Loucy (cell line): ENCODE data around the gene PPP2R1B.

ENCODE experiments used
- H2AFZ ChIP-seq: fragments of 200-600 bp; sonication (generic); 2 replicates; pipeline ENCODE4 v1.6.0; 2016; ENCODE audit warnings: antibody characterized with exemption, mild to moderate bottlenecking, low read length, moderate library complexity
- H3F3A ChIP-seq: fragments of 200-600 bp; 2 replicates; pipeline ENCODE4 v1.6.0; 2016; ENCODE audit warnings: antibody characterized with exemption, low read depth, mild to moderate bottlenecking
- H3K27me3 ChIP-seq: fragments of 200-600 bp; sonication (generic); 2 replicates; pipeline ENCODE4 v1.6.1; 2014; ENCODE audit warnings: low read length, mild to moderate bottlenecking; ENCODE audit not compliant: insufficient read depth, poor library complexity, severe bottlenecking
- H3K36me3 ChIP-seq: fragments of 200-600 bp; sonication (generic); 2 replicates; pipeline ENCODE4 v1.6.1; 2016; ENCODE audit warnings: low read length; ENCODE audit not compliant: insufficient read depth
- H3K4me1 ChIP-seq: fragments of 200-600 bp; sonication (generic); 2 replicates; pipeline ENCODE4 v1.5.1; 2014; ENCODE audit warnings: low read length, mild to moderate bottlenecking; ENCODE audit not compliant: insufficient read depth, poor library complexity, severe bottlenecking
- H3K4me2 ChIP-seq: fragments of 200-600 bp; sonication (generic); 2 replicates; pipeline ENCODE4 v1.6.0; 2014; ENCODE audit warnings: antibody characterized with exemption, low read length, low read depth, mild to moderate bottlenecking; ENCODE audit not compliant: poor library complexity, severe bottlenecking
- H3K4me3 ChIP-seq: fragments of 200-600 bp; sonication (generic); 2 replicates; pipeline ENCODE4 v1.5.1; 2014; ENCODE audit warnings: low read length, mild to moderate bottlenecking, mixed read lengths; ENCODE audit not compliant: poor library complexity, severe bottlenecking
- H3K79me2 ChIP-seq: fragments of 200-600 bp; sonication (generic); 2 replicates; pipeline ENCODE4 v1.6.1; 2014; ENCODE audit warnings: low read length; ENCODE audit not compliant: insufficient read depth
- H3K9ac ChIP-seq: fragments of 200-600 bp; sonication (generic); 2 replicates; pipeline ENCODE4 v1.6.0; 2014; ENCODE audit warnings: mild to moderate bottlenecking, low read depth, low read length, moderate library complexity; ENCODE audit not compliant: poor library complexity, severe bottlenecking
- H3K9me2 ChIP-seq: fragments of 200-600 bp; sonication (generic); replicated peaks from 2 replicates; pipeline ENCODE4 v1.6.1; 2016; ENCODE audit warnings: low read depth, low read length, mixed read lengths
- H3K9me3 ChIP-seq: fragments of 200-600 bp; sonication (generic); 2 replicates; pipeline ENCODE4 v1.6.1; 2014; ENCODE audit warnings: mild to moderate bottlenecking, antibody characterized with exemption, low read length, low read depth; ENCODE audit not compliant: insufficient read depth
- H4K20me1 ChIP-seq: fragments of 200-600 bp; sonication (generic); 2 replicates; pipeline ENCODE4 v1.6.0; 2014; ENCODE audit warnings: antibody characterized with exemption, low read length, mild to moderate bottlenecking; ENCODE audit not compliant: insufficient read depth, poor library complexity, severe bottlenecking
- CTCF ChIP-seq: fragments of 200-600 bp; sonication (generic); conservative IDR thresholded peaks from 2 replicates; pipeline ENCODE4 v1.5.1; 2014; ENCODE audit warnings: mild to moderate bottlenecking, antibody characterized with exemption, low read length
- EZH2phosphoT487 ChIP-seq: fragments of 200-600 bp; IDR thresholded peaks from 2 replicates; pipeline ENCODE4 v1.6.1; 2018; ENCODE audit warnings: antibody characterized with exemption, mild to moderate bottlenecking, moderate library complexity, borderline replicate concordance

The PPP2R1B gene

GRCh38 chr11:111691741-111692140 is 74.4 kb downstream of the PPP2R1B start:
- Histone ChIP-seq H3F3A (no peaks in the 10 kb centered on the region), H3K79me2 (no peaks in the 10 kb centered on the region), H3K9ac (no peak overlapping the region), H3K4me2 (no peak overlapping the region), H3K9me2 (no peaks in the 10 kb centered on the region), H3K9me3 (no peaks in the 10 kb centered on the region), H3K36me3 (peaks cover 29% of the 10 kb centered on the region; the same call in 1 of the 2 replicates), H3K27me3 (no peaks in the 10 kb centered on the region), H3K4me1 (no peaks in the 10 kb centered on the region), H3K4me3 (no peak overlapping the region), H4K20me1 (no peaks in the 10 kb centered on the region), H2AFZ (no peak overlapping the region)
- TF ChIP-seq CTCF (no peak), EZH2phosphoT487 (no peak)

GRCh38 chr11:111691176-111691575 is 75.0 kb downstream of the PPP2R1B start:
- Histone ChIP-seq H3K79me2 (no peaks in the 10 kb centered on the region), H3K9ac (no peak overlapping the region), H3K27me3 (no peaks in the 10 kb centered on the region), H3K4me2 (no peak overlapping the region), H3F3A (no peaks in the 10 kb centered on the region), H3K9me3 (no peaks in the 10 kb centered on the region), H3K36me3 (peaks cover 29% of the 10 kb centered on the region; the same call in 1 of the 2 replicates), H3K4me3 (no peak overlapping the region), H4K20me1 (no peaks in the 10 kb centered on the region), H3K4me1 (no peaks in the 10 kb centered on the region), H2AFZ (no peak overlapping the region), H3K9me2 (no peaks in the 10 kb centered on the region)
- TF ChIP-seq CTCF (no peak), EZH2phosphoT487 (no peak)

- H3K4me3 ChIP-seq, result no peak overlapping the region
- TF ChIP-seq EZH2phosphoT487 (no peak), CTCF (no peak)
- no peak overlapping the region for H2AFZ ChIP-seq
- no peaks in the 10 kb centered on the region for H3F3A ChIP-seq
- H3K9me2 ChIP-seq, result no peaks in the 10 kb centered on the region
- H4K20me1 ChIP-seq, result no peaks in the 10 kb centered on the region
- H3K9me3 ChIP-seq, result no peaks in the 10 kb centered on the region
- peaks cover 27% of the 10 kb centered on the region; the same call in 1 of the 2 replicates for H3K36me3 ChIP-seq
- no peaks in the 10 kb centered on the region for H3K27me3 ChIP-seq
- no peaks in the 10 kb centered on the region for H3K4me1 ChIP-seq
- no peak overlapping the region for H3K9ac ChIP-seq
- no peak overlapping the region for H3K4me2 ChIP-seq
- no peaks in the 10 kb centered on the region for H3K79me2 ChIP-seq
Observed at GRCh38 chr11:111688013-111688412, 78.2 kb downstream of the PPP2R1B start.
